B cell (primary cell): ENCODE data around the gene KCND3. TPM values are rescaled to one million over a fixed set of nuclear protein-coding genes. Genes with fewer than 3 reads are reported as not detected.

Experiments used
- ATAC-seq: fragments of 200-7000 bp; cut with Tn5 transposase; one replicate; pipeline ENCODE4 v1.10.0; 2021; ENCODE audit warnings: low read depth, mild to moderate bottlenecking, moderate number of reproducible peaks, moderate library complexity
- CTCF ChIA-PET: fragments of 350-600 bp; sonication (Branson Sonifier 250); formaldehyde crosslinking; loops from one replicate; lab custom pipeline; 2021; ENCODE audit warnings: antibody characterized with exemption, inconsistent platforms; lab: Charles Lee
- POLR2A ChIA-PET: fragments of 350-600 bp; sonication (Branson Sonifier 250); formaldehyde crosslinking; loops from one replicate; lab custom pipeline; 2021; ENCODE audit warnings: antibody characterized with exemption; lab: Charles Lee
- DNase-seq: peaks from one replicate; pipeline ENCODE4 v3.0.0; 2013
- H2AFZ ChIP-seq: 2 replicates; pipeline ENCODE4 v1.6.1; 2012; ENCODE audit warnings: mild to moderate bottlenecking, low read depth, low read length; ENCODE audit not compliant: insufficient read depth, poor library complexity, severe bottlenecking
- H3K27ac ChIP-seq, 2 donors: 1 replicate in 1 of 2; 2 replicates in 1 of 2; pipeline ENCODE4 v1.5.1; 2012 to 2013; ENCODE audit warnings: low read length in 2 of 2, mild to moderate bottlenecking in 2 of 2, moderate library complexity in 1 of 2
- H3K27me3 ChIP-seq, 4 experiments: fragments of 200-600 bp in 1 of 4; sonication (generic) in 1 of 4; replicated peaks in 1 of 4; 1 replicate in 2 of 4; 2 replicates in 2 of 4; pipeline versions ENCODE4 v1.6.1 to v1.7.0; 2013 to 2016; ENCODE audit warnings: low read length in 3 of 4, mild to moderate bottlenecking in 2 of 4, mixed read lengths in 1 of 4, moderate library complexity in 1 of 4; ENCODE audit not compliant: insufficient read depth in 4 of 4, control insufficient read depth in 3 of 4; ENCODE audit errors: control extremely low read depth in 1 of 4
- H3K36me3 ChIP-seq, 2 experiments: replicated peaks in 1 of 2; 1 replicate in 1 of 2; 2 replicates in 1 of 2; pipeline versions ENCODE4 v1.6.1 to v1.7.1; 2013; ENCODE audit warnings: low read length in 1 of 2; ENCODE audit not compliant: insufficient read depth in 2 of 2, control insufficient read depth in 1 of 2; ENCODE audit errors: control extremely low read depth in 1 of 2, extremely low read depth in 1 of 2
- H3K4me1 ChIP-seq, 2 donors: fragments of 200-600 bp in 1 of 2; sonication (generic) in 1 of 2; 1 replicate in 1 of 2; 2 replicates in 1 of 2; pipeline versions ENCODE4 v1.5.1 to v1.6.1; 2013 to 2017; ENCODE audit warnings: low read length in 2 of 2; ENCODE audit not compliant: control insufficient read depth in 2 of 2, insufficient read depth in 2 of 2
- H3K4me2 ChIP-seq: replicated peaks from 2 replicates; pipeline ENCODE3; 2012; ENCODE audit warnings: mild to moderate bottlenecking, low read depth, low read length; ENCODE audit not compliant: poor library complexity, severe bottlenecking
- H3K4me3 ChIP-seq, 5 experiments: fragments of 200-600 bp in 1 of 5; sonication (generic) in 1 of 5; 1 replicate in 3 of 5; 2 replicates in 2 of 5; pipeline versions ENCODE4 v1.5.1 to v1.7.0; 2011 to 2016; ENCODE audit warnings: low read length in 4 of 5, mild to moderate bottlenecking in 4 of 5, low read depth in 2 of 5, control low read depth in 1 of 5, moderate library complexity in 1 of 5; ENCODE audit not compliant: insufficient read depth in 1 of 5; ENCODE audit errors: control extremely low read depth in 1 of 5, extremely low read depth in 1 of 5
- H3K79me2 ChIP-seq: fragments of 200-600 bp; sonication (generic); one replicate; pipeline ENCODE4 v1.6.0; 2016; ENCODE audit warnings: low read length; ENCODE audit not compliant: control insufficient read depth, insufficient read depth
- H3K9ac ChIP-seq: fragments of 200-600 bp; sonication (generic); 2 replicates; pipeline ENCODE4 v1.6.1; 2017; ENCODE audit warnings: mild to moderate bottlenecking, low read length, moderate library complexity
- H3K9me3 ChIP-seq, 3 donors: one replicate each; pipeline versions ENCODE4 v1.6.1 to v1.7.1; 2013; ENCODE audit warnings: low read length in 2 of 3; ENCODE audit not compliant: control insufficient read depth in 2 of 3, insufficient read depth in 1 of 3; ENCODE audit errors: control extremely low read depth in 1 of 3
- H4K20me1 ChIP-seq: 2 replicates; pipeline ENCODE4 v1.6.0; 2012; ENCODE audit warnings: mild to moderate bottlenecking, low read length; ENCODE audit not compliant: insufficient read depth, control insufficient read depth, poor library complexity, severe bottlenecking
- H3K27ac Mint-ChIP-seq: one replicate; pipeline ENCODE4 v1.8.0; 2021; ENCODE audit warnings: mixed read lengths
- H3K27me3 Mint-ChIP-seq: one replicate; pipeline ENCODE4 v1.8.0; 2021; ENCODE audit warnings: mixed read lengths
- H3K4me1 Mint-ChIP-seq: one replicate; pipeline ENCODE4 v1.8.0; 2021; ENCODE audit warnings: mixed read lengths
- H3K4me3 Mint-ChIP-seq: one replicate; pipeline ENCODE4 v1.8.0; 2021; ENCODE audit warnings: mixed read lengths
- H3K9me3 Mint-ChIP-seq: one replicate; pipeline ENCODE4 v1.8.0; 2022; ENCODE audit warnings: mixed read lengths; ENCODE audit not compliant: insufficient read depth
- CTCF ChIP-seq: fragments of 200-600 bp; IDR thresholded peaks from one replicate; pipeline ENCODE4 v1.8.0; 2022; ENCODE audit warnings: antibody characterized with exemption, mild to moderate bottlenecking
- EZH2 ChIP-seq: IDR thresholded peaks from 2 replicates; pipeline ENCODE4 v1.6.1; 2012; ENCODE audit warnings: borderline replicate concordance, low read depth, mild to moderate bottlenecking, moderate library complexity, low read length; ENCODE audit not compliant: insufficient read depth, poor library complexity, severe bottlenecking
- WGBS: methylation state at CpG from one replicate; pipeline ENCODE4 v1.1.5; 2013; ENCODE audit warnings: missing lambda C conversion rate; ENCODE audit not compliant: insufficient coverage; 5-methylcytosine and 5-hydroxymethylcytosine counted together
- intact Hi-C: fragments of 100-400 bp; cut with micrococcal nuclease; formaldehyde crosslinking; loops from one replicate; pipeline ENCODE4 v1.10.0; 2022
- polyA plus RNA-seq: library from polyadenylated mRNA; depleted of rRNA; stranded (reverse); fragments of >200 nt; gene quantifications from 2 replicates; pipeline ENCODE4 v1.2.3, GENCODE V29; 2012
- total RNA-seq, 2 donors: library from RNA; stranded (reverse); fragments of 120-200 nt in 1 of 2; gene quantifications; 1 replicate in 1 of 2; 2 replicates in 1 of 2; pipeline versions ENCODE4 v1.2.3 to v1.2.4, GENCODE V29; 2013 to 2022

KCND3 gene
- total and polyA plus RNA-seq, 2 donors (not counting 1 experiment from before 2014, with no cell fraction given): 0.07 TPM; not detected in 1

GRCh38 chr1:111777301-111777700, 212.2 kb downstream of the KCND3 start:
- Histone ChIP-seq H2AFZ (no peak overlapping the region), H3K4me2 (no peak overlapping the region), H3K9me3 (no peaks in the 10 kb centered on the region), H3K4me3 (no peak overlapping the region), H3K27me3 (no peaks in the 10 kb centered on the region), H3K79me2 (no peaks in the 10 kb centered on the region), H3K36me3 (no peaks in the 10 kb centered on the region), H3K9ac (no peak overlapping the region), H3K4me1 (no peaks in the 10 kb centered on the region), H4K20me1 (no peaks in the 10 kb centered on the region), H3K27ac (no peak overlapping the region)
- CTCF ChIA-PET: no interaction called here
- TF ChIP-seq EZH2 (no peak), CTCF (no peak)
- H3K4me1 Mint-ChIP-seq: no peaks in the 10 kb centered on the region
- ATAC-seq (no peak), DNase-seq (no peak)
- no peak overlapping the region for H3K4me3 Mint-ChIP-seq
- H3K9me3 Mint-ChIP-seq: no peaks in the 10 kb centered on the region
- 88% methylated on average over 1 of the region's 1 CpG for WGBS
- intact Hi-C loops: no loop called here
- H3K27me3 Mint-ChIP-seq: peaks cover 10% of the 10 kb centered on the region
- H3K27ac Mint-ChIP-seq: no peak overlapping the region
- POLR2A ChIA-PET: no interaction called here

- H3K4me3 ChIP-seq: no peak overlapping the region
- DNase-seq: no peak
- intact Hi-C loops: no loop called here
- ATAC-seq: no peak
- CTCF ChIA-PET: no interaction called here
- no peaks in the 10 kb centered on the region for H3K4me1 ChIP-seq
- H4K20me1 ChIP-seq: no peaks in the 10 kb centered on the region
- Mint-ChIP-seq H3K4me1 (no peaks in the 10 kb centered on the region), H3K27ac (no peak overlapping the region), H3K27me3 (peaks cover 10% of the 10 kb centered on the region), H3K9me3 (no peaks in the 10 kb centered on the region), H3K4me3 (no peak overlapping the region)
- no peaks in the 10 kb centered on the region for H3K27me3 ChIP-seq
- WGBS: 99% methylated on average over 8 of the region's 8 CpGs
- H3K36me3 ChIP-seq: no peaks in the 10 kb centered on the region
- H3K9me3 ChIP-seq: no peaks in the 10 kb centered on the region
- no peak overlapping the region for H3K27ac ChIP-seq
- H3K79me2 ChIP-seq: no peaks in the 10 kb centered on the region
- TF ChIP-seq CTCF (no peak), EZH2 (no peak)
- no peak overlapping the region for H3K4me2 ChIP-seq
- no peak overlapping the region for H3K9ac ChIP-seq
- POLR2A ChIA-PET: no interaction called here
- no peak overlapping the region for H2AFZ ChIP-seq
These were observed 212.6 kb downstream of the KCND3 start for GRCh38 chr1:111776861-111777260.
